Activated CD8-positive, alpha-beta memory T cell treated with anti-CD3 and anti-CD28 coated beads, Interleukin-2, amount 50 U/mL, for 24 hours (primary cell): ENCODE results near the gene TIGD4.

ENCODE experiments used
- DNase-seq: peaks from one replicate; pipeline ENCODE4 v3.0.0-alpha.2; 2020; ENCODE audit errors: extremely low read depth

TIGD4 gene

GRCh38 chr4:152719801-152720556 lies 59.6 kb downstream of the TIGD4 start:
- DNase-seq = no peak
